MG63 (cell line): Measurements from ENCODE around the gene PDZD11. TPM values are rescaled to one million over a fixed set of nuclear protein-coding genes. Genes with fewer than 3 reads are reported as not detected.
"Not testable (repeated sequence)": the region's sequence is repeated elsewhere in the genome, so short reads cannot be mapped to it uniquely, and the experiment has no call there.

Experiments used
- DNase-seq: peaks from one replicate; pipeline ENCODE4 v3.0.0-alpha.2; 2020
- H3K27me3 ChIP-seq: fragments of 250-450 bp; sonication (Bioruptor Pico); 2 replicates; pipeline ENCODE4 v1.5.1; 2020; ENCODE audit warnings: mild to moderate bottlenecking, moderate library complexity
- H3K36me3 ChIP-seq: fragments of 250-450 bp; sonication (Bioruptor Pico); 2 replicates; pipeline ENCODE4 v1.5.1; 2020; ENCODE audit warnings: mild to moderate bottlenecking, moderate library complexity
- H3K4me3 ChIP-seq: fragments of 250-450 bp; sonication (Bioruptor Pico); 2 replicates; pipeline ENCODE4 v1.5.1; 2020; ENCODE audit warnings: mild to moderate bottlenecking, moderate library complexity
- H3K9me3 ChIP-seq: fragments of 250-450 bp; sonication (Bioruptor Pico); 2 replicates; pipeline ENCODE4 v1.5.1; 2020; ENCODE audit warnings: mild to moderate bottlenecking, moderate library complexity
- total RNA-seq: library from RNA; depleted of rRNA; stranded (reverse); fragments of >200 nt; shearing (Covaris generic); gene quantifications from 2 replicates; pipeline ENCODE4 v1.2.3, GENCODE V29; 2014; ENCODE audit warnings: low replicate concordance; rRNA removed

PDZD11 gene, protein sequence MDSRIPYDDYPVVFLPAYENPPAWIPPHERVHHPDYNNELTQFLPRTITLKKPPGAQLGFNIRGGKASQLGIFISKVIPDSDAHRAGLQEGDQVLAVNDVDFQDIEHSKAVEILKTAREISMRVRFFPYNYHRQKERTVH
- 80.6 and 82.4 TPM in 2 replicates for total RNA-seq

- peaks cover 13% of the 10 kb centered on the region for H3K36me3 ChIP-seq
- H3K27me3 ChIP-seq, result no peaks in the 10 kb centered on the region
- no peaks in the 10 kb centered on the region for H3K9me3 ChIP-seq
- peak within 1 kb of the TSS; percentile 75 for H3K4me3 ChIP-seq
- DNase-seq, result peak; percentile 85
Observed at GRCh38 chrX:70289793-70290770, at the start of gene PDZD11, which contains the start of gene KIF4A. TSS of gene PDZD11 (minus strand) at chrX:70289927. CDS start at chrX:70289341, 586 bp downstream. TSS of gene KIF4A (plus strand) at chrX:70290104. CDS start at chrX:70290459, 355 bp downstream.

- Histone ChIP-seq H3K36me3 (peaks cover 18% of the 10 kb centered on the region), H3K4me3 (no peak overlapping the region), H3K27me3 (no peaks in the 10 kb centered on the region), H3K9me3 (no peaks in the 10 kb centered on the region)
- no peak for DNase-seq
Observed at GRCh38 chrX:70338290-70338689, 48.6 kb upstream of the PDZD11 start.

GRCh38 chrX:70336767-70337166 lies 47.0 kb upstream of the PDZD11 start:
- Histone ChIP-seq H3K4me3 (no peak overlapping the region), H3K9me3 (no peaks in the 10 kb centered on the region), H3K27me3 (no peaks in the 10 kb centered on the region), H3K36me3 (peaks cover 13% of the 10 kb centered on the region)
- DNase-seq, result no peak

- no peaks in the 10 kb centered on the region for H3K9me3 ChIP-seq
- H3K27me3 ChIP-seq, result no peaks in the 10 kb centered on the region
- peaks cover 11% of the 10 kb centered on the region for H3K36me3 ChIP-seq
- no peak for DNase-seq
- H3K4me3 ChIP-seq, result no peak overlapping the region
Observed at GRCh38 chrX:70332600-70332999, 42.9 kb upstream of the PDZD11 start.

- no peaks in the 10 kb centered on the region for H3K27me3 ChIP-seq
- no peak for DNase-seq
- H3K9me3 ChIP-seq, result no peaks in the 10 kb centered on the region
- peaks cover 11% of the 10 kb centered on the region for H3K36me3 ChIP-seq
- no peak overlapping the region for H3K4me3 ChIP-seq
Observed at GRCh38 chrX:70331161-70331560, 41.4 kb upstream of the PDZD11 start.

GRCh38 chrX:70324326-70324725 lies 34.6 kb upstream of the PDZD11 start:
- H3K9me3 ChIP-seq, result no peaks in the 10 kb centered on the region
- no peak overlapping the region for H3K4me3 ChIP-seq
- no peak for DNase-seq
- H3K36me3 ChIP-seq, result no peaks in the 10 kb centered on the region
- H3K27me3 ChIP-seq, result no peaks in the 10 kb centered on the region

- H3K4me3 ChIP-seq, H3K27me3 ChIP-seq, H3K9me3 ChIP-seq, DNase-seq, H3K36me3 ChIP-seq: not testable (repeated sequence)
Observed at GRCh38 chrX:70323628-70324027, 33.9 kb upstream of the PDZD11 start.

DNA sequence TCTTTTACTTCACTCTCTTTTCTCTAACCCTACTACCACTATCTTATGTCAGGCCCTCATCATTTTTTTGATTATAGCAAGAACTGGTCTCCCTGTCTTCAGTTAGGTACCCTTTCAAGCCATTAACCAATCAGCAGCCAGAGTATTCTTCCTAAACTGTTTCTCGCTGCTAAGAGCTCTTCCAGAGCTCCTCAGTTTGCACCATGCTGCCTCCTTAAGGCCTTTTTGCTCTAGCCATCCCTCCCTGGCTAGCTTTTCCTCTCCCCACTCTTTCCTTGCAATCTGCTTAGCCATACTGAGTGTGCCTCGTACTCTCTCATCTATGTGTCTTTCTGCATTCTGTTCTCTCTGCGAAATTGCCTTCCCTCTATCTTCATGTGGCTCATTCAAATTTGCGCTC lies 33.1 kb upstream of the PDZD11 start:
- H3K36me3 ChIP-seq, result no peaks in the 10 kb centered on the region
- DNase-seq, result no peak
- H3K4me3 ChIP-seq, result no peak overlapping the region
- H3K27me3 ChIP-seq, result no peaks in the 10 kb centered on the region
- no peaks in the 10 kb centered on the region for H3K9me3 ChIP-seq

DNA sequence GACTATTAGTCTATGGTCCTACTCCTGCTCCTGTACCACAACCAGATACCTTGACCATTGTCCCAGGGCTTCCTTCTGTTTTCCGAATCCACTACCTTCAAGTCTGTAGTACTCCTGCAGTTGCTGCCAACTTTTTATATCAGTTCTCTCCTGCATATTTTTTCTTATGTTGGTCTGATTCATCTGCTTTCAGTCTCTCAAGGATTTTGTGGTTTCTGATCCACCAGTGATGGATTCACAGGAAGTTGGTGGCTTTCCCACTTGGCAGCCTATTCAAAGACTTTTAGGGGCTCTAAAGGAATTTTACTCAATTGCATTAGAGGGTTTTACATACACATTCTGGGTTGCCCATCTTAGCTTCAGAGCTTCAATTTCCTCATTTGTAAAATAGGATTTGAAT lies 23.8 kb upstream of the PDZD11 start:
- Histone ChIP-seq H3K9me3 (no peaks in the 10 kb centered on the region), H3K4me3 (no peak overlapping the region), H3K36me3 (peaks cover 13% of the 10 kb centered on the region; the same call in 1 of the 2 replicates), H3K27me3 (no peaks in the 10 kb centered on the region)
- DNase-seq, result peak; percentile 5

- Histone ChIP-seq H3K36me3 (peaks cover 30% of the 10 kb centered on the region; the same call in 1 of the 2 replicates), H3K9me3 (no peaks in the 10 kb centered on the region), H3K4me3 (no peak overlapping the region), H3K27me3 (no peaks in the 10 kb centered on the region)
- no peak for DNase-seq
Observed at GRCh38 chrX:70301716-70302115, 12.0 kb upstream of the PDZD11 start.

DNA sequence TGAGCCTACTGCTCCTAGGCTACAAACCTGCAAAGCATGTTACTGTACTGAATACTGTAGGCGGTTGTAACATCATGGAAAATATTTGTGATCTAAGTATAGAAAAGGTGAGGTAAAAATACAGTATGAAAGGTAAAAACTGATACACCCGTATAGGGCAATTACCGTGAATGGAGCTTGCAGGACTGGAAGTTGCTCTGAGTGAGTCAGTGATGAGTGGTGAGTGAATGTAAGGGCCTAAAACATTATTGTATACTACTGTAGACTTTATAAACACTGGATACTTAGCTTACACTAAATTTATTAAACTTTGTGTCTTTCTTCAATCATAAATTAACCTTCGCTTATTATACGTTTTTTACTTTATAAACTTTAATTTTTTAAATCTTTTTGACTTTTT lies 3.9 kb upstream of the PDZD11 start:
- H3K27me3 ChIP-seq, result no peaks in the 10 kb centered on the region
- no peaks in the 10 kb centered on the region for H3K9me3 ChIP-seq
- no peak for DNase-seq
- H3K36me3 ChIP-seq, result peaks cover 13% of the 10 kb centered on the region
- H3K4me3 ChIP-seq, result no peak overlapping the region

DNA sequence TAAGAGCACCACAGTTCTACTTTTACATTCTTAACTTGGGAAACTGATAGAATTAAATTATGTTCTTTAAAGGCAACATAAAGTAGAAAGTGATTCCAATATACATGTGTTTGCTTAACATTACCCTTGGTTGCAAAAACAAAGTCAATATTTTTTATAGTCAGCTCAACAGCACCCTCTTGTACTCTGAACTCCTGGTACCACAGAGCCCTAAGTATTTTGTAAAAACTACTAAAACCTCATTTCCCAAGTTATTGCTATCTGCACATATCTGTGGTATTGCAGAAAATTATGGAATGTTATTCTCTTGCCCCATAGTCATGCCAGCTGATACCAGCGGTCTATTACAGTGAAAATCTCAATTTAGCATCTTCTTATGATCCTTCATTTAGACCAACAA lies 3.1 kb upstream of the PDZD11 start:
- Histone ChIP-seq H3K36me3 (peaks cover 13% of the 10 kb centered on the region), H3K9me3 (no peaks in the 10 kb centered on the region), H3K27me3 (no peaks in the 10 kb centered on the region), H3K4me3 (no peak overlapping the region)
- no peak for DNase-seq

DNA sequence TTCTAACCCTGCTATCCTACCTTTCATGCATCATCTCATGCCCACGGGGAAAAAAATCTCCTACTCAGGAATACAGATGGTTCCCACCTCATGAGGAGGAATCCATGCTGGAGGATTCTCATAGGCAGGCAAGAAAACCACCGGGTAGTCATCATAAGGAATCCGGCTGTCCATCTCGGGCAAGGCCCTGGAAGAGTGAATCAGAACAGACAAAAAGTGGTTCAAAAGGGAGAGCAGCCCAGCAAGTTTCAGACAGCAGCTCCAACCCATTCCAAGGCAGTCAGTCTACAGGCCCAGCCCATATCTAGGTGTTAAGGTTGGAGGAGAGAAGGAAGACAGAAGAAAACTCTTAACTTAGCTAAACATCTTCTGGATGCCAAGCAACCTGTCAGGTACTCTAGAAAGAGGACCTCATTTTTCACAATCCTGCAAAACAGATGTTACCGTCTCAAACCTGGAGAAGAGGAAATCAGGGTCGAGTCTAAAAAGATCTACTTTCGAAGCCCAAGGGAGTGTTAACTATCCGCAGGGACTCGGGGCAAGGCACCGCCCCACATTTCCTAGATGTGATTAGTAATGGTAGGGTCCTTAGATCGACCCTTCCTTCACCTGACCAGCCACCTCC lies 447 bp downstream of the PDZD11 start:
- Histone ChIP-seq H3K27me3 (no peaks in the 10 kb centered on the region), H3K9me3 (no peaks in the 10 kb centered on the region), H3K36me3 (peaks cover 10% of the 10 kb centered on the region), H3K4me3 (peak overlapping the region; percentile 75)
- no peak for DNase-seq

DNA sequence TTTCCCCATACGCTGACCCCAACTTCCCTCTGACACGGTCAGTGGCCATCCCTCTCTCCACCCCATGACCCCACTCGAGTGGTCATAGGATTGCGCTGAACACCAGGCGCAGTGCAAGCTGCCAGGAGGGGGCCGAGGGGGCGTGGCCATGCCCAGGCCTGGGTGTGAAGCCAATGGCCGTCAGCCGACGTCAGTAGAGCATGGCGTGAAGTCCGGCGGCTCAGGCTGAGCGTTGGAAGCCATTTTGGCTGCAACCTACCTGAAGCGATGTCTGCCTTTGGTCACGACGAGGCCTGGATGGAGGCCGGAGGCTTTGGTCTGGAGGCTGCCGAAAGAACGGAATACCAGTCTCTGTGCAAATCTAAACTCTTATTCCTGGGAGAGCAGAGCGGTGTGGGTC lies 7.8 kb downstream of the PDZD11 start, which contains the start of gene RAB41:
RAB41 (plus strand) TSS at position 222 of the 400 bp plus-strand sequence; CDS start at position 268, 46 bp downstream.
- Histone ChIP-seq H3K4me3 (no peak within 1 kb of the TSS), H3K27me3 (no peaks in the 10 kb centered on the region), H3K9me3 (no peaks in the 10 kb centered on the region), H3K36me3 (no peaks in the 10 kb centered on the region)
- DNase-seq, result no peak

DNA sequence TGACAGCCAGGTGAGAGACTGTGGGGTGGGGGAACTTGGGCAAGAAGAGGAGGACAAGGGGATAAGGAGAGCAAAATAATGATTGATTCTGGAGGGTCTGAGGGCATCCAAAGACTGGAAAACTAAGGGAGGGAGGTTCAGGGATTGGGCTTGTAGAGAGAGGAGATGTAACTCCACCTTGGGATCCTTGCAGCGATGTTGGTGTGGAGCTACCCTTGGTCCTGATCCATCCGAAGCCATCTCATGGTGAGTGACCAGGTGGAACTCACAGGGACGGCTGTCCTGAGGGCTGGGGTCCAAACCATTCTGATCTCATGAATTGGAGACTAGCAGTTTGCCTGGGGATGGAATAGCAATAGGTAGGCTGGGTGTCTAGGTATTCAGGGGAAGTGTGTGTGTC lies 9.2 kb downstream of the PDZD11 start:
- DNase-seq, result no peak
- Histone ChIP-seq H3K27me3 (no peaks in the 10 kb centered on the region), H3K9me3 (no peaks in the 10 kb centered on the region)

GRCh38 chrX:70279081-70279480 lies 10.6 kb downstream of the PDZD11 start:
- H3K4me3 ChIP-seq, result no peak overlapping the region
- no peaks in the 10 kb centered on the region for H3K9me3 ChIP-seq
- no peak for DNase-seq
- no peaks in the 10 kb centered on the region for H3K36me3 ChIP-seq
- H3K27me3 ChIP-seq, result no peaks in the 10 kb centered on the region

More for the DNA sequence above, 9.2 kb downstream of the PDZD11 start:
- no peak overlapping the region for H3K4me3 ChIP-seq
- no peaks in the 10 kb centered on the region for H3K36me3 ChIP-seq

GRCh38 chrX:70274029-70274428 lies 15.7 kb downstream of the PDZD11 start:
- DNase-seq, H3K27me3 ChIP-seq, H3K36me3 ChIP-seq, H3K4me3 ChIP-seq, H3K9me3 ChIP-seq: not testable (repeated sequence)
